Hepatocyte (in vitro differentiated cells): ENCODE data around the gene CNTN6.

Experiments used
- CTCF ChIP-seq: fragments of 200-600 bp; sonication (generic); IDR thresholded peaks from 2 replicates; pipeline ENCODE4 v1.5.1; 2016; ENCODE audit warnings: antibody characterized with exemption, mild to moderate bottlenecking; ENCODE audit not compliant: poor library complexity
- EZH2 ChIP-seq: fragments of 200-600 bp; sonication (generic); IDR thresholded peaks from 2 replicates; pipeline ENCODE4 v1.6.1; 2016; ENCODE audit warnings: antibody characterized with exemption, mild to moderate bottlenecking, borderline replicate concordance
- EZH2phosphoT487 ChIP-seq: fragments of 200-600 bp; sonication (generic); IDR thresholded peaks from one replicate; pipeline ENCODE4 v1.6.1; 2018; ENCODE audit warnings: antibody characterized with exemption, mild to moderate bottlenecking, low read depth, moderate library complexity; ENCODE audit not compliant: unreplicated experiment, severe bottlenecking

DNA sequence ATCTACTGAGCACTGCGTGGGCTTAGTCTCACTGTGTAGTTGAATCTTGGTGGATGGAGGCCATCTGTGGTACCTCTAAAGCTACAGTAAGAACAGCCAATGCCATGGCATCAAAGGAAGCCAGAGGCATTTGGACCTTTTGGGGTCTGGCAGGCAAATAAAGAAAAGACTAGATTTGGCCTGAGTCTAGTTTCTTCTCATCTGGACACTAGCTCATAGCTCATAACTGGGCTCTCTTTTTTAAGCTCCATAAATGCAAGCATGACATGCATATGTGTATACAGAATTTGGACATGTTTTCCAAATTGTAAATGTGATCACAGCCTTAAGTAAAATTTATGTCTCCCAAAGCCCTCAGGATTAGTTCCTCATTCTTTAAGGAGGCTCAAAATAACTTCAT, 107.5 kb downstream of the CNTN6 start:
- TF ChIP-seq CTCF (no peak), EZH2 (no peak), EZH2phosphoT487 (no peak)
